ENCODE data around the gene FRMD4A. TPM values are rescaled to one million over a fixed set of nuclear protein-coding genes. Genes with fewer than 3 reads are reported as not detected.

Gene FRMD4A
- total RNA-seq, 1 donor from 2014 or later, result 0.64 TPM

GRCh38 chr10:13707156-13707881 is 623.4 kb downstream of the FRMD4A start:
- H3K27me3 Mint-ChIP-seq, result peaks cover 10% of the 10 kb centered on the region
- H3K4me1 Mint-ChIP-seq, result peaks cover 25% of the 10 kb centered on the region
- DNase-seq, result peak; percentile 19
- no peak for TF ChIP-seq CTCF (IDR thresholded peaks at IDR 0.05)
- ChIA-PET CTCF (interaction anchor here (1.3 kb wide), 1 partner anchor 70 kb away, joined by 5 read pairs; no protein-coding TSS in a partner anchor), POLR2A (interaction anchor here (0.5 to 0.7 kb wide), 2 partner anchors 27 to 62 kb away, joined by 3 read pairs; no protein-coding TSS in a partner anchor)
- no peaks in the 10 kb centered on the region for H3K9me3 Mint-ChIP-seq
- intact Hi-C loops (cut with micrococcal nuclease), result no loop called here
- ATAC-seq (ENCODE audit: low read depth), result peak; percentile 40
- no peak overlapping the region for H3K27ac Mint-ChIP-seq
- H3K36me3 Mint-ChIP-seq (ENCODE audit: low read depth), result no peaks in the 10 kb centered on the region
- peak overlapping the region; percentile 76 for H3K4me3 Mint-ChIP-seq

- no peaks in the 10 kb centered on the region for H3K9me3 Mint-ChIP-seq
- no peak for TF ChIP-seq CTCF (IDR thresholded peaks at IDR 0.05)
- ChIA-PET CTCF (no interaction called here), POLR2A (interaction anchor here (0.7 kb wide), 1 partner anchor 27 kb away, joined by 3 read pairs; no protein-coding TSS in a partner anchor)
- no peak overlapping the region for H3K27ac Mint-ChIP-seq
- intact Hi-C loops (cut with micrococcal nuclease), result no loop called here
- H3K4me1 Mint-ChIP-seq, result peaks cover 18% of the 10 kb centered on the region
- ATAC-seq (ENCODE audit: low read depth) (no peak), DNase-seq (no peak)
- H3K4me3 Mint-ChIP-seq, result peak overlapping the region; percentile 76
- peaks cover 10% of the 10 kb centered on the region for H3K27me3 Mint-ChIP-seq
- H3K36me3 Mint-ChIP-seq (ENCODE audit: low read depth), result no peaks in the 10 kb centered on the region
Observed at GRCh38 chr10:13706604-13707003, 624.1 kb downstream of the FRMD4A start.

GRCh38 chr10:13706175-13706574 is 624.5 kb downstream of the FRMD4A start:
- peaks cover 15% of the 10 kb centered on the region for H3K4me1 Mint-ChIP-seq
- no peaks in the 10 kb centered on the region for H3K9me3 Mint-ChIP-seq
- POLR2A ChIA-PET, result no interaction called here
- TF ChIP-seq CTCF (IDR thresholded peaks at IDR 0.05), result no peak
- peaks cover 10% of the 10 kb centered on the region for H3K27me3 Mint-ChIP-seq
- intact Hi-C loops (cut with micrococcal nuclease), result no loop called here
- CTCF ChIA-PET, result no interaction called here
- no peak overlapping the region for H3K4me3 Mint-ChIP-seq
- ATAC-seq (ENCODE audit: low read depth) (no peak), DNase-seq (no peak)
- no peaks in the 10 kb centered on the region for H3K36me3 Mint-ChIP-seq (ENCODE audit: low read depth)
- no peak overlapping the region for H3K27ac Mint-ChIP-seq

- intact Hi-C loops (cut with micrococcal nuclease), result no loop called here
- no peaks in the 10 kb centered on the region for H3K9me3 Mint-ChIP-seq
- ChIA-PET POLR2A (no interaction called here), CTCF (no interaction called here)
- peaks cover 15% of the 10 kb centered on the region for H3K4me1 Mint-ChIP-seq
- no peaks in the 10 kb centered on the region for H3K36me3 Mint-ChIP-seq (ENCODE audit: low read depth)
- ATAC-seq (ENCODE audit: low read depth) (no peak), DNase-seq (no peak)
- no peak overlapping the region for H3K27ac Mint-ChIP-seq
- no peak overlapping the region for H3K4me3 Mint-ChIP-seq
- peaks cover 10% of the 10 kb centered on the region for H3K27me3 Mint-ChIP-seq
- TF ChIP-seq CTCF (IDR thresholded peaks at IDR 0.05), result no peak
Observed at GRCh38 chr10:13705526-13706174, 625.1 kb downstream of the FRMD4A start.

- intact Hi-C loops (cut with micrococcal nuclease), result no loop called here
- ChIA-PET POLR2A (no interaction called here), CTCF (no interaction called here)
- no peak for DNase-seq
- Mint-ChIP-seq H3K27ac (no peak overlapping the region), H3K4me1 (peaks cover 15% of the 10 kb centered on the region), H3K9me3 (no peaks in the 10 kb centered on the region), H3K36me3 (ENCODE audit: low read depth) (no peaks in the 10 kb centered on the region), H3K27me3 (peaks cover 10% of the 10 kb centered on the region), H3K4me3 (no peak overlapping the region)
- ATAC-seq (ENCODE audit: low read depth), result no peak
- no peak for TF ChIP-seq CTCF (IDR thresholded peaks at IDR 0.05)
Observed at GRCh38 chr10:13704964-13705363, 625.8 kb downstream of the FRMD4A start.

All from activated B cell treated with CpG ODN at 0.5 μM for 24 hours (primary cell).